Trophoblast cell (in vitro differentiated cells and primary cell): Measurements from ENCODE around the gene OPA1.

Source experiments
- DNase-seq, 2 donors: peaks; one replicate each; pipeline ENCODE4 v3.0.0-alpha.2; 2016
- H2AFZ ChIP-seq: 2 replicates; pipeline ENCODE4 v1.6.1; 2013; ENCODE audit warnings: low read length, moderate library complexity, mild to moderate bottlenecking; ENCODE audit not compliant: insufficient read depth, poor library complexity
- H2AK5ac ChIP-seq: 2 replicates; pipeline ENCODE4 v1.6.1; 2013; ENCODE audit warnings: mild to moderate bottlenecking, low read length
- H2BK120ac ChIP-seq: 2 replicates; pipeline ENCODE4 v1.6.1; 2013; ENCODE audit warnings: low read length, mild to moderate bottlenecking, moderate library complexity; ENCODE audit not compliant: insufficient read depth, poor library complexity
- H2BK12ac ChIP-seq: 2 replicates; pipeline ENCODE4 v1.6.1; 2013; ENCODE audit warnings: mild to moderate bottlenecking, low read length, moderate library complexity
- H2BK5ac ChIP-seq: 2 replicates; pipeline ENCODE4 v1.6.1; 2013; ENCODE audit warnings: low read length, low read depth, moderate library complexity, mild to moderate bottlenecking; ENCODE audit not compliant: poor library complexity
- H3K14ac ChIP-seq: 2 replicates; pipeline ENCODE4 v1.6.1; 2013; ENCODE audit warnings: mild to moderate bottlenecking, low read length
- H3K18ac ChIP-seq: 2 replicates; pipeline ENCODE4 v1.6.1; 2013; ENCODE audit warnings: mild to moderate bottlenecking, low read length
- H3K23ac ChIP-seq: 2 replicates; pipeline ENCODE4 v1.6.1; 2013; ENCODE audit warnings: low read length
- H3K27ac ChIP-seq: 2 replicates; pipeline ENCODE4 v1.5.1; 2013; ENCODE audit warnings: low read depth, mild to moderate bottlenecking, inconsistent platforms, low read length, moderate library complexity
- H3K27me3 ChIP-seq: 2 replicates; pipeline ENCODE4 v1.6.1; 2013; ENCODE audit warnings: inconsistent platforms, mild to moderate bottlenecking, low read length, moderate library complexity; ENCODE audit not compliant: insufficient read depth
- H3K36me3 ChIP-seq, 2 experiments: 1 replicate in 1 of 2; 2 replicates in 1 of 2; pipeline ENCODE4 v1.6.1; 2013; ENCODE audit warnings: low read length in 2 of 2, mild to moderate bottlenecking in 2 of 2, moderate library complexity in 1 of 2; ENCODE audit not compliant: insufficient read depth in 2 of 2, control insufficient read depth in 1 of 2
- H3K4ac ChIP-seq: 2 replicates; pipeline ENCODE4 v1.6.1; 2013; ENCODE audit warnings: low read depth, mild to moderate bottlenecking, low read length, moderate library complexity
- H3K4me1 ChIP-seq, 2 experiments: 1 replicate in 1 of 2; 2 replicates in 1 of 2; pipeline ENCODE4 v1.6.1; 2013; ENCODE audit warnings: low read length in 2 of 2, mild to moderate bottlenecking in 2 of 2, moderate library complexity in 1 of 2; ENCODE audit not compliant: insufficient read depth in 2 of 2, control insufficient read depth in 1 of 2
- H3K4me2 ChIP-seq: 2 replicates; pipeline ENCODE4 v1.6.1; 2013; ENCODE audit warnings: inconsistent platforms, mild to moderate bottlenecking, low read length, moderate library complexity
- H3K4me3 ChIP-seq: 2 replicates; pipeline ENCODE4 v1.5.1; 2013; ENCODE audit warnings: mild to moderate bottlenecking, low read depth, low read length, inconsistent platforms
- H3K79me1 ChIP-seq: one replicate; pipeline ENCODE4 v1.6.1; 2013; ENCODE audit warnings: low read length
- H3K79me2 ChIP-seq: 2 replicates; pipeline ENCODE4 v1.6.1; 2013; ENCODE audit warnings: low read length, mild to moderate bottlenecking; ENCODE audit not compliant: control insufficient read depth, insufficient read depth, poor library complexity
- H3K9ac ChIP-seq: 2 replicates; pipeline ENCODE4 v1.6.1; 2013; ENCODE audit warnings: mild to moderate bottlenecking, low read length
- H3K9me3 ChIP-seq: 2 replicates; pipeline ENCODE4 v1.6.1; 2013; ENCODE audit warnings: low read depth, mild to moderate bottlenecking, control low read depth, inconsistent platforms, low read length; ENCODE audit not compliant: insufficient read depth
- H4K12ac ChIP-seq: 2 replicates; pipeline ENCODE4 v1.6.1; 2013; ENCODE audit warnings: low read depth, mild to moderate bottlenecking, low read length, moderate library complexity
- H4K8ac ChIP-seq: 2 replicates; pipeline ENCODE4 v1.6.1; 2013; ENCODE audit warnings: low read depth, mild to moderate bottlenecking, low read length, moderate library complexity
- H4K91ac ChIP-seq: one replicate; pipeline ENCODE4 v1.6.1; 2013; ENCODE audit warnings: low read depth, mild to moderate bottlenecking, low read length, moderate library complexity
- WGBS: extraction: QIAGEN DNeasy Blood & Tissue Kit; methylation state at CpG from one replicate; pipeline ENCODE4 v1.1.7; 2013; ENCODE audit warnings: missing lambda C conversion rate; ENCODE audit not compliant: insufficient read length, insufficient coverage; ENCODE audit errors: extremely low coverage; 5-methylcytosine and 5-hydroxymethylcytosine counted together

Gene OPA1

DNA sequence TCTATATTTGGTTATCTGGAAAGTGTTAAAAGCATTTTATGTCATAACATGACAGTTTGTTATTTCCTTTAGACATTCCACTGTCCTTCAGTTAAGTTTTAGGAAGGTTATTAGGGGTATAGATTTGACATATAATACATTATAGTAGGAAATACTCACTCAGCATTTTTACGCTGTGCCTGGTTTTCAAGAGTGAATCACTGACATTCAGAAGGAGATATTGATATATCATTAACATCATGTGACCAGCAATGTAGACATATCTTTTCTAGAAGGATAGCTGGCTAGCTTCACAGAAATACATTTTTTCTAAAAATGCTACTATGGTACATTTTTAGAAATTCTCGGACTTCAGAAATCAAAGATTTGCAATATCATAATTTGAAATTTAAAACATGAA, 57.6 kb downstream of the OPA1 start:
- no peak overlapping the region for H3K4me2 ChIP-seq
- no peak overlapping the region for H2AFZ ChIP-seq
- H3K27me3 ChIP-seq, result no peaks in the 10 kb centered on the region
- H4K8ac ChIP-seq, result no peak overlapping the region
- no peak overlapping the region for H3K27ac ChIP-seq
- H3K79me1 ChIP-seq, result no peaks in the 10 kb centered on the region
- no peaks in the 10 kb centered on the region for H3K79me2 ChIP-seq
- no peak overlapping the region for H4K91ac ChIP-seq
- H3K4me3 ChIP-seq, result no peak overlapping the region
- H4K12ac ChIP-seq, result no peak overlapping the region
- peaks cover 3 to 12% of the 10 kb centered on the region in 2 experiments for H3K36me3 ChIP-seq
- no peak overlapping the region for H3K14ac ChIP-seq
- no peaks in the 10 kb centered on the region for H3K4me1 ChIP-seq
- no peak overlapping the region for H3K4ac ChIP-seq
- H3K9ac ChIP-seq, result no peak overlapping the region
- H2BK120ac ChIP-seq, result no peak overlapping the region
- no peak overlapping the region for H3K23ac ChIP-seq
- H3K9me3 ChIP-seq, result no peaks in the 10 kb centered on the region
- WGBS, result no CpG with 5 or more reads among the region's 2 CpGs
- DNase-seq, result no peak
- H2AK5ac ChIP-seq, result no peak overlapping the region
- H2BK12ac ChIP-seq, result no peak overlapping the region
- H3K18ac ChIP-seq, result no peak overlapping the region
- H2BK5ac ChIP-seq, result no peak overlapping the region

DNA sequence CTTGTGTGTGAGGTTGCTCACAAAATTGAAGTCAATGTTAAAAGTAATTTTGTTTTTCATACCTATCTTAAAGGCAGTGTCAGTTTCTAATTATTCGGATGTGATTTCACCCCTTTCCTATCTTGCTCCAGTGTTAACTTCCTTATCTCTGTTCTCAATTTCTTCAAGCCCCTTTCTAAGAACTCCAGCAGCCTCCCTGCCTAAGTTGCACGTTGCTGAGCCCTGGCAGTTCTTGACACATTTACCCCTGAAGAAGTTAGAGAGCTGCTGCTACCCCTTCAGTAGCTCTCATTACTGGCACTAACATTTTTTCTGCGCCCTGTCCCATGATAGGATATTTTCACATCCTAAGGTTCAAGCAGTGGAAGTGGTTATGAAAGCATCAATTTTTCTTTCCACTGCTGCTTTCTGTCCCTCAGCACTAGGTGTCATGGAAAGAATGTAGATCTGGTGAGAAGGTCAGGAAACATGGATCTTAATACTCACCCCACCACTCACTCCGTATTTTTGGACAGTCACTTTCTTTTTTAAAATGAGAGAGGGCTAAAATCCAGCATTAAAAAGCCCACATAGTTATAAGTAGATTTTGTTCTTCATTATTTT, 62.9 kb downstream of the OPA1 start:
- no CpG with 5 or more reads among the region's 4 CpGs for WGBS
- H2BK120ac ChIP-seq, result no peak overlapping the region
- no peak overlapping the region for H2BK12ac ChIP-seq
- H3K4ac ChIP-seq, result no peak overlapping the region
- no peaks in the 10 kb centered on the region for H3K27me3 ChIP-seq
- no peak overlapping the region for H3K9ac ChIP-seq
- H2BK5ac ChIP-seq, result no peak overlapping the region
- H2AK5ac ChIP-seq, result no peak overlapping the region
- H4K91ac ChIP-seq, result no peak overlapping the region
- no peak for DNase-seq
- no peak overlapping the region for H3K14ac ChIP-seq
- H3K4me2 ChIP-seq, result no peak overlapping the region
- H3K4me1 ChIP-seq, result no peaks in the 10 kb centered on the region
- H3K36me3 ChIP-seq, result peaks cover 3 to 10% of the 10 kb centered on the region in 2 experiments
- H3K23ac ChIP-seq, result no peak overlapping the region
- no peak overlapping the region for H4K12ac ChIP-seq
- H3K79me2 ChIP-seq, result no peaks in the 10 kb centered on the region
- no peak overlapping the region for H4K8ac ChIP-seq
- no peak overlapping the region for H2AFZ ChIP-seq
- no peaks in the 10 kb centered on the region for H3K79me1 ChIP-seq
- H3K18ac ChIP-seq, result no peak overlapping the region
- no peaks in the 10 kb centered on the region for H3K9me3 ChIP-seq
- H3K4me3 ChIP-seq, result no peak overlapping the region
- no peak overlapping the region for H3K27ac ChIP-seq

DNA sequence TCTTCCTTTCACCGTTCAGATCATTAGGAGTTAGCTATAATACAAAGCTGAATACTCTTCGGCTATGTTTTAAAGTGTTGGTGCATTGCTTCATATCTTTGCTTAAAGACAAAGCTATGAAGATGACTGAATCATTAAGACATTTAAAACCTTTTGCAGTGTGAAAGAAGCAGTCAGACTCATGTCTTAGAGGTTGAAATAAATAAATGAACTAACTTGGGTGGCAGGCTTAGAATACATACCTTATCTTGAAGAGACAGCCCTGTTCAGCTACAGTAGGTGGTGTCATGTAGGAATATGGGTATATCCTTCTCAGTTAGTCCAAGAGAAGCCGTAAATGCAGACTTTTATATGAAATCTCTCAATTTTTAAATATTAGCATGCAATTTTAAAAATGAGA, 63.4 kb downstream of the OPA1 start:
- Histone ChIP-seq H3K79me1 (no peaks in the 10 kb centered on the region), H3K4ac (no peak overlapping the region), H3K4me2 (no peak overlapping the region), H2BK12ac (no peak overlapping the region), H2BK120ac (no peak overlapping the region), H3K4me1 (no peaks in the 10 kb centered on the region), H2BK5ac (no peak overlapping the region), H3K18ac (no peak overlapping the region), H4K8ac (no peak overlapping the region), H3K79me2 (no peaks in the 10 kb centered on the region), H3K27ac (no peak overlapping the region), H3K27me3 (no peaks in the 10 kb centered on the region), H3K23ac (no peak overlapping the region), H4K12ac (no peak overlapping the region), H3K9ac (no peak overlapping the region), H4K91ac (no peak overlapping the region), H3K4me3 (no peak overlapping the region), H3K14ac (no peak overlapping the region), H3K9me3 (no peaks in the 10 kb centered on the region), H2AFZ (no peak overlapping the region), H3K36me3 (peaks cover 3 to 10% of the 10 kb centered on the region in 2 experiments), H2AK5ac (no peak overlapping the region)
- WGBS, result no CpG with 5 or more reads among the region's 3 CpGs
- peak in 1 of 2 donors; percentile 9 for DNase-seq

DNA sequence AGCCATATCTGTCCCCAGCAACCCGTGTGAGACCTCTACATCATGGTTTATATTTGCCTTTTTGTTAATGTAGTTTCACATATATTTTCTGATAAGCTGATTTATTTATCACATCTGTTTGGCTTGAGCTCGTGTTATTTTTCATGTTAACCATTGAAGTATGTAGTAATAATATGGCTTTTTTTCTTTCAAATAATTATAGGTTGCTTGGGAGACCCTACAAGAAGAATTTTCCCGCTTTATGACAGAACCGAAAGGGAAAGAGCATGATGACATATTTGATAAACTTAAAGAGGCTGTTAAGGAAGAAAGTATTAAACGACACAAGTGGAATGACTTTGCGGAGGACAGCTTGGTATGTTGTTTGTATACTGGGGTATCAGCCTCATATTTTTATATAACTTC, 63.9 kb downstream of the OPA1 start:
- no peak overlapping the region for H2BK12ac ChIP-seq
- H3K4ac ChIP-seq, result no peak overlapping the region
- no peak overlapping the region for H3K18ac ChIP-seq
- H4K8ac ChIP-seq, result no peak overlapping the region
- no peaks in the 10 kb centered on the region for H3K9me3 ChIP-seq
- no CpG with 5 or more reads among the region's 6 CpGs for WGBS
- no peaks in the 10 kb centered on the region for H3K79me2 ChIP-seq
- no peak overlapping the region for H3K9ac ChIP-seq
- no peak overlapping the region for H2BK120ac ChIP-seq
- H3K4me2 ChIP-seq, result no peak overlapping the region
- no peak overlapping the region for H3K23ac ChIP-seq
- H3K36me3 ChIP-seq, result peaks cover 3 to 10% of the 10 kb centered on the region in 2 experiments
- H2AFZ ChIP-seq, result no peak overlapping the region
- H3K27me3 ChIP-seq, result no peaks in the 10 kb centered on the region
- no peak overlapping the region for H3K14ac ChIP-seq
- H3K4me3 ChIP-seq, result no peak overlapping the region
- no peak overlapping the region for H2BK5ac ChIP-seq
- DNase-seq, result no peak
- no peak overlapping the region for H3K27ac ChIP-seq
- H4K91ac ChIP-seq, result no peak overlapping the region
- no peaks in the 10 kb centered on the region for H3K4me1 ChIP-seq
- no peaks in the 10 kb centered on the region for H3K79me1 ChIP-seq
- no peak overlapping the region for H4K12ac ChIP-seq
- H2AK5ac ChIP-seq, result no peak overlapping the region
